Endothelial cell of umbilical vein (primary cell): ENCODE results near the gene STARD13. TPM values are rescaled to one million over a fixed set of nuclear protein-coding genes. Genes with fewer than 3 reads are reported as not detected.

Source experiments
- BruUV-seq: library from RNA; stranded (reverse); fragments of 400-500 nt; replicated peaks from 2 replicates; lab custom pipeline; 2021; lab: Mats Ljungman, UMichigan
- CTCF ChIA-PET: fragments of 300-600, 350-600 bp; sonication (Branson Sonifier 250); formaldehyde crosslinking; loops from one replicate; lab custom pipeline; 2021; ENCODE audit warnings: antibody characterized with exemption, inconsistent platforms; lab: Charles Lee
- POLR2A ChIA-PET: fragments of 300-600, 350-600 bp; sonication (Branson Sonifier 250); formaldehyde crosslinking; loops from one replicate; lab custom pipeline; 2021; ENCODE audit warnings: antibody characterized with exemption, inconsistent platforms; lab: Charles Lee
- DNase-seq: peaks from one replicate; pipeline ENCODE4 v3.0.0-alpha.2; 2011; ENCODE audit warnings: low read depth, low spot score
- FAIRE-seq: peaks from 2 replicates; lab custom pipeline; 2011; peaks lifted over from hg19 to GRCh38; lab: Jason Lieb, UNC
- H2AFZ ChIP-seq: 2 replicates; pipeline ENCODE4 v1.6.0; 2012; ENCODE audit warnings: low read depth, low read length, control low read depth, inconsistent platforms
- H3K27ac ChIP-seq: 2 replicates; pipeline ENCODE4 v1.5.1; 2011; ENCODE audit warnings: low read depth, mild to moderate bottlenecking, control low read depth, low read length, moderate library complexity; ENCODE audit not compliant: insufficient read depth
- H3K27me3 ChIP-seq, 2 experiments: 2 replicates each; pipeline versions ENCODE4 v1.6.0 to v1.6.1; 2011; ENCODE audit warnings: low read length in 2 of 2, mixed read lengths in 1 of 2; ENCODE audit not compliant: control insufficient read depth in 2 of 2, insufficient read depth in 2 of 2
- H3K36me3 ChIP-seq, 2 experiments: 2 replicates in 1 of 2; 3 replicates in 1 of 2; pipeline ENCODE4 v1.5.1; 2011; ENCODE audit warnings: low read length in 2 of 2, mild to moderate bottlenecking in 1 of 2, moderate library complexity in 1 of 2; ENCODE audit not compliant: control insufficient read depth in 2 of 2, insufficient read depth in 2 of 2; ENCODE audit errors: extremely low read depth in 1 of 2
- H3K4me1 ChIP-seq: 3 replicates; pipeline ENCODE4 v1.5.1; 2011; ENCODE audit warnings: mild to moderate bottlenecking, low read length; ENCODE audit not compliant: control insufficient read depth, insufficient read depth; ENCODE audit errors: extremely low read depth
- H3K4me2 ChIP-seq: 2 replicates; pipeline ENCODE4 v1.6.1; 2011; ENCODE audit warnings: low read length, control low read depth, mixed read lengths; ENCODE audit not compliant: insufficient read depth
- H3K4me3 ChIP-seq, 3 experiments: fragments of 200-600 bp in 1 of 3; sonication (generic), shearing (Covaris generic) in 1 of 3; replicated peaks in 1 of 3; 2 replicates each; pipeline ENCODE4 v1.5.1; 2011 to 2016; ENCODE audit warnings: control low read depth in 3 of 3, low read length in 3 of 3, mild to moderate bottlenecking in 2 of 3, inconsistent platforms in 1 of 3, low read depth in 1 of 3, moderate library complexity in 1 of 3; ENCODE audit not compliant: insufficient read depth in 1 of 3
- H3K79me2 ChIP-seq: 2 replicates; pipeline ENCODE4 v1.6.0; 2012; ENCODE audit warnings: low read length, inconsistent platforms; ENCODE audit not compliant: control insufficient read depth, insufficient read depth
- H3K9ac ChIP-seq: replicated peaks from 2 replicates; pipeline ENCODE3; 2011; ENCODE audit warnings: low read length, control low read depth; ENCODE audit not compliant: insufficient read depth; ENCODE audit errors: extremely low read depth
- H3K9me1 ChIP-seq: replicated peaks from 3 replicates; pipeline ENCODE4 v1.6.0; 2011; ENCODE audit warnings: mild to moderate bottlenecking, low read length; ENCODE audit not compliant: control insufficient read depth, insufficient read depth; ENCODE audit errors: extremely low read depth
- H3K9me3 ChIP-seq: replicated peaks from 2 replicates; pipeline ENCODE4 v1.5.1; 2012; ENCODE audit warnings: low read length, inconsistent platforms; ENCODE audit not compliant: control insufficient read depth, insufficient read depth
- H4K20me1 ChIP-seq: replicated peaks from 2 replicates; pipeline ENCODE3; 2011; ENCODE audit warnings: mild to moderate bottlenecking, low read length; ENCODE audit not compliant: control insufficient read depth, insufficient read depth; ENCODE audit errors: extremely low read depth
- EZH2 ChIP-seq: IDR thresholded peaks from 2 replicates; pipeline ENCODE4 v1.6.1; 2012; ENCODE audit warnings: borderline replicate concordance, low read depth, mild to moderate bottlenecking, moderate library complexity, low read length, inconsistent platforms; ENCODE audit not compliant: severe bottlenecking
- FOS ChIP-seq: IDR thresholded peaks from 2 replicates; pipeline ENCODE4 v1.6.1; 2011; ENCODE audit warnings: mild to moderate bottlenecking, low read length, moderate library complexity, borderline replicate concordance; ENCODE audit not compliant: insufficient read depth
- GATA2 ChIP-seq: IDR thresholded peaks from 2 replicates; pipeline ENCODE4 v1.7.0; 2011; ENCODE audit warnings: low read depth, mild to moderate bottlenecking, moderate library complexity, mixed read lengths, low read length; ENCODE audit not compliant: insufficient read length, insufficient read depth
- JUN ChIP-seq: IDR thresholded peaks from 2 replicates; pipeline ENCODE4 v1.6.1; 2011; ENCODE audit warnings: borderline replicate concordance, low read depth; ENCODE audit not compliant: insufficient read length, insufficient read depth
- MYC ChIP-seq: IDR thresholded peaks from one replicate; pipeline ENCODE4 v1.6.1; 2011; ENCODE audit warnings: mild to moderate bottlenecking, low read depth, low read length
- POLR2A ChIP-seq: IDR thresholded peaks from 2 replicates; pipeline ENCODE4 v1.6.1; 2012; ENCODE audit warnings: low read depth, mild to moderate bottlenecking, control low read depth, low read length
- POLR2AphosphoS5 ChIP-seq: IDR thresholded peaks from 2 replicates; pipeline ENCODE4 v1.6.1; 2012; ENCODE audit warnings: low read depth, mild to moderate bottlenecking, control low read depth, low read length, moderate library complexity; ENCODE audit not compliant: insufficient read depth
- dilution Hi-C: fragments of 300-500 bp; cut with MboI; formaldehyde crosslinking; loops from one replicate; pipeline ENCODE4 v1.15.0; 2019; ENCODE audit warnings: low sequenced_read_pairs; ENCODE audit not compliant: extremely low pct_ligation_motif_present
- intact Hi-C: fragments of 100-400 bp; cut with micrococcal nuclease; formaldehyde crosslinking; loops from one replicate; pipeline ENCODE4 v1.10.0; 2022
- polyA plus RNA-seq, 4 experiments: library from polyadenylated mRNA; depleted of rRNA in 3 of 4; stranded (reverse) in 3 of 4; unstranded in 1 of 4; fragments of >200 nt; gene quantifications; 2 replicates each; pipeline versions ENCODE4 v1.2.1 to v1.2.3, GENCODE V29; 2011 to 2012; ENCODE audit warnings: missing spikeins in 1 of 4
- total RNA-seq: library from RNA; stranded (reverse); gene quantifications from 2 replicates; pipeline ENCODE4 v1.2.3, GENCODE V29; 2021
- TF ChIP-seq, protein P1 (sequence below): IDR thresholded peaks from 2 replicates; pipeline ENCODE4 v1.6.1; 2011; ENCODE audit not compliant: insufficient read depth, insufficient read length
- TF ChIP-seq, protein P2 (sequence below), 2 donors: IDR thresholded peaks; 1 replicate in 1 of 2; 2 replicates in 1 of 2; pipeline ENCODE4 v1.5.1; 2011; ENCODE audit warnings: low read length in 2 of 2, mild to moderate bottlenecking in 2 of 2, moderate library complexity in 2 of 2, control low read depth in 1 of 2, inconsistent platforms in 1 of 2, low read depth in 1 of 2; ENCODE audit not compliant: insufficient read depth in 1 of 2; ENCODE audit errors: extremely low read depth in 1 of 2

Gene STARD13
- total and polyA plus RNA-seq, 2 donors (not counting 3 experiments of a cell fraction or from before 2014, with no cell fraction given) = 11.0 to 47.7 TPM

DNA sequence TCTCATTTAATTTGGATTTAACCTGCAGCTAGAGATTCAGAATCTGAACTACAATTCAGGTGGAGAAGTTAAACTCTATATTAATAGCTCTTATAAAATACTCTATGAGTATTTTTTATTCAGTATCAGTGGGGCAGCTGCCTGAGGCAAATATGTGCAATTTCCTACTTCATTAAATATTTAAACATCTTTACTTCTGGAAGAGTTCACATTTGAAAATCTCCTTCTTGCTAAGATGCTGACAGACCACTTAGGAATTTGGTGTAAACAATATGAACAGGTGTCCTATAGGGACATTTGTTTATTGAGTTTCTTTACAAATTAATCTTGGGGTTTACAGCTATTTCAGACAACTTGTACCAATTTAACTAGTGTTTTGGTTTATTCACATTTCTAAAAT is 20.4 kb downstream of the STARD13 start:
- H3K9me3 ChIP-seq = no peaks in the 10 kb centered on the region
- POLR2A ChIA-PET = no interaction called here
- no peaks in the 10 kb centered on the region for H3K9me1 ChIP-seq
- CTCF ChIA-PET = no interaction called here
- dilution Hi-C loops (no loop called here), intact Hi-C loops (no loop called here)
- H3K36me3 ChIP-seq = peaks cover 1 to 9% of the 10 kb centered on the region in 2 experiments
- BruUV-seq = no TSS peak
- H3K4me2 ChIP-seq = no peak overlapping the region
- peaks cover 8% of the 10 kb centered on the region for H3K4me1 ChIP-seq
- no peak overlapping the region for H3K9ac ChIP-seq
- TF ChIP-seq EZH2 (no peak), JUN (no peak), FOS (no peak), GATA2 (no peak), POLR2A (no peak), POLR2AphosphoS5 (no peak), MYC (no peak)
- TF ChIP-seq, protein P1, sequence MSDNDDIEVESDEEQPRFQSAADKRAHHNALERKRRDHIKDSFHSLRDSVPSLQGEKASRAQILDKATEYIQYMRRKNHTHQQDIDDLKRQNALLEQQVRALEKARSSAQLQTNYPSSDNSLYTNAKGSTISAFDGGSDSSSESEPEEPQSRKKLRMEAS = no peak
- TF ChIP-seq, protein P2, sequence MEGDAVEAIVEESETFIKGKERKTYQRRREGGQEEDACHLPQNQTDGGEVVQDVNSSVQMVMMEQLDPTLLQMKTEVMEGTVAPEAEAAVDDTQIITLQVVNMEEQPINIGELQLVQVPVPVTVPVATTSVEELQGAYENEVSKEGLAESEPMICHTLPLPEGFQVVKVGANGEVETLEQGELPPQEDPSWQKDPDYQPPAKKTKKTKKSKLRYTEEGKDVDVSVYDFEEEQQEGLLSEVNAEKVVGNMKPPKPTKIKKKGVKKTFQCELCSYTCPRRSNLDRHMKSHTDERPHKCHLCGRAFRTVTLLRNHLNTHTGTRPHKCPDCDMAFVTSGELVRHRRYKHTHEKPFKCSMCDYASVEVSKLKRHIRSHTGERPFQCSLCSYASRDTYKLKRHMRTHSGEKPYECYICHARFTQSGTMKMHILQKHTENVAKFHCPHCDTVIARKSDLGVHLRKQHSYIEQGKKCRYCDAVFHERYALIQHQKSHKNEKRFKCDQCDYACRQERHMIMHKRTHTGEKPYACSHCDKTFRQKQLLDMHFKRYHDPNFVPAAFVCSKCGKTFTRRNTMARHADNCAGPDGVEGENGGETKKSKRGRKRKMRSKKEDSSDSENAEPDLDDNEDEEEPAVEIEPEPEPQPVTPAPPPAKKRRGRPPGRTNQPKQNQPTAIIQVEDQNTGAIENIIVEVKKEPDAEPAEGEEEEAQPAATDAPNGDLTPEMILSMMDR (IDR thresholded peaks at IDR 0.05; ENCODE audit: extremely low read depth in 1 of 2, insufficient read depth in 1 of 2, low read depth in 1 of 2, low read length in 2 of 2) = no peak
- no peak overlapping the region for H3K27ac ChIP-seq
- no peak overlapping the region for H2AFZ ChIP-seq
- no peak overlapping the region for H3K4me3 ChIP-seq
- no peak for FAIRE-seq
- DNase-seq = no peak
- H3K27me3 ChIP-seq = no peaks in the 10 kb centered on the region
- H4K20me1 ChIP-seq = no peaks in the 10 kb centered on the region
- peaks cover 99% of the 10 kb centered on the region for H3K79me2 ChIP-seq
